CD4-positive, alpha-beta T cell treated with Interleukin-6 at 100 ng/mL for 8 hours (primary cell): ENCODE results near the gene CCNL2.
A peak's percentile ranks its signal among the peaks of the same experiment; 100 is the strongest.
"Not testable (repeated sequence)": the region's sequence is repeated elsewhere in the genome, so short reads cannot be mapped to it uniquely, and the experiment has no call there.

ENCODE experiments used
- DNase-seq: peaks from one replicate; pipeline ENCODE4 v3.0.0-alpha.2; 2020; ENCODE audit warnings: mixed read lengths, low spot score

Gene CCNL2

DNA sequence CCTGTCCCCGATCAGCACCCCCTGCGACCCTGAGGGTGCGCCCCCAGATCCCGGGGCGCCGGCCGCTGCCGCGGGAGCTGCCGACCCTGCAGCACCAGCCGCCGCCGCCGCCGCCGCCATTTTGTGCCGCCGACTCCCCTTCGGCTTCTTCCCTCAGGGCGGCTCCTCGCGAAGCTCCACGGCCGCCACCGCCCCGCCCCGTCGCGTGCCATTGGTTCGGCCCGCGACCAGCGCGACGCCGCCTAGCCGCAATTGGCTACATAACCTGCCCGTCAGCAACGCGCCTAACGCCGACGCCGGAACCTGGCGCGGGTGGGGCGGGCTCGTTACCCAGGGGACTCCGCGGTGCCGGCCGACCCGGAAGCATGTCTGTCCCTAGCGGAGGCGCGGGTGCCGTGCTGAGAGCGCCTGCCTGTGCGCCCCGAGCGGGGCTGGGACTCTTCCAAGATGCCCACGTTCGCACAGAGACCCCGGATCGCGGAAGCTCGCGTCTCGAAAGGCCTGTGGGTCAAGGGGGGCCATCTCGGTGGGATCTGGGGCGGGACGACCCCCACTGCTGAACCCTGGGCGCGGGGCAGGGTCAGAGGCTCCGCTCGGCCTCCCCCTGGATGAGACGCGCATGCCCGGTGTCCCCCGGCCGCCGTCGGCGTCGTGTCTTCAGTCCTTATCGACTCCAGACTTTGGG is at the start of gene CCNL2:
CCNL2 (minus strand) TSS at position 149 of the 685 bp plus-strand sequence; CDS start at position 120, 29 bp downstream.
- DNase-seq, result peak; percentile 99

- not testable (repeated sequence) for DNase-seq
Measured at GRCh38 chr1:1446631-1447030, 47.5 kb upstream of the CCNL2 start.

DNA sequence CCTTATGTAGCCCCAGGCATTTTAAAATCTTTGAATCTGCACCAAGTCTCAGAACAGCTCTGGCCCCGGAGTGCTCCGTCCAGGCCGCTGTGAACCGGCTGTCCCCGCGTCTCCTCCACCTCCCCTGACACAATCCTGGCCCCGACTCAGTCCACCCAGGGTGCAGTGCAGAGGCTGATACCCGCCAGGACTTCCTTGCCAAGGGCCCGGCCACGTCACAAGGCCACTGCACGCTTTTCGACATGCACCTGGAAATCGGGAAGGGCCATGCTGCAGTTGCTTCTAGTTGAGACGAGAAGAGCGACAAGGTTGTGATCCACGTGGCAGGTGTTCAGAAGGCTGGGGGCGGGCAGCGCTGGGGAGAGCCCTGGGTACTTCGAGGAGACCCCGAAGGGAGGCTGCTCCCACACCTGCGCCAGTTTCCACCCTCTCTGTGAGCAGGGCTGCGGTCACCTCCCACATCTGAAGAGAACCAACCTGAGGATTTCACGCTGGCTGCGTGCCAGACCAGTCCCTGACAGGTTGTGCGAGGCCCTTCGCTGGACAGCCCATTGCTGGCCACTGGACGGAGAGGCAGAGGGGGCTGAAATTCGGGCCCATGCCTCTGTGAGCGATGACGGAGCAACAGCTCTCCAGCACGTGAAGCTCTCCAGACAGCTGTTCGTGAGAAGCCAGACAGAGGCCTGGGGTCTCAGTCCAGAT is 43.1 kb upstream of the CCNL2 start:
- no peak for DNase-seq

- peak; percentile 41 for DNase-seq
Measured at GRCh38 chr1:1441002-1441888, 42.1 kb upstream of the CCNL2 start.

GRCh38 chr1:1440262-1441001 is 41.3 kb upstream of the CCNL2 start:
- DNase-seq, result no peak

- no peak for DNase-seq
Measured at GRCh38 chr1:1439546-1440261, 40.6 kb upstream of the CCNL2 start.

DNA sequence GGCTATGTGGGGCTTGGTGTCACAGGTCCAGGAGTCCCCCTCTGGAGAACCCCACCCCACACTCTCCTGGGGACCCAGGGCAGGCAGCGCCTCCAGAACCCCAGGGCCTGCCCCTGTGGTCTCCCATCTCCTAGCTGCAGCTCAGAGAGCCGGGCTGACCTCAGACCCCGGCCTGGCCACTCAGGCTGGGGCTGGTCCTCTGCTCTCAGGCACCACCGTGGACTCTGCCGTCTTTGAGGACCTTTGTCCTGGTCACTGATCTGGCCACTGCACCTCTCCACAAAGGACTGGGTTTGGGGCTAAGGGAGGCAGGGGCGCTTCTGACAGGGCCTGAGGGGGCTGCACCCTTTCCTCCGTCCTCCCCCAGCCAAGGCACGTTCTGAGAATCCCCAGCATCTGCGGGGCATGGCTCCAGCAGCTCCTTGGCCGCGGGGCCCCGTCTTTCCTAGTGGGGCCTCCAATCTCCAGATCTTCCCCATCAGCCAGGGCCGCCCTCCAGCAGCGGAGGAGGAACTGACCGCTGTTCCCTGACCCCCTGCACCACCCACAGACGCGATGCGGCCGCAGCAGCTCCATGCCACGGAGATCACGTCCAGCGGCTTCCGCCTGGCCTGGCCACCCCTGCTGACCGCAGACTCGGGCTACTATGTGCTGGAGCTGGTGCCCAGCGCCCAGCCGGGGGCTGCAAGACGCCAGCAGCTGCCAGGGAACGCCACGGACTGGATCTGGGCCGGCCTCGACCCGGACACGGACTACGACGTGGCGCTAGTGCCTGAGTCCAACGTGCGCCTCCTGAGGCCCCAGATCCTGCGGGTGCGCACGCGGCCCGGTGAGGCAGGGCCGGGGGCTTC is 39.6 kb upstream of the CCNL2 start:
- DNase-seq, result no peak

DNA sequence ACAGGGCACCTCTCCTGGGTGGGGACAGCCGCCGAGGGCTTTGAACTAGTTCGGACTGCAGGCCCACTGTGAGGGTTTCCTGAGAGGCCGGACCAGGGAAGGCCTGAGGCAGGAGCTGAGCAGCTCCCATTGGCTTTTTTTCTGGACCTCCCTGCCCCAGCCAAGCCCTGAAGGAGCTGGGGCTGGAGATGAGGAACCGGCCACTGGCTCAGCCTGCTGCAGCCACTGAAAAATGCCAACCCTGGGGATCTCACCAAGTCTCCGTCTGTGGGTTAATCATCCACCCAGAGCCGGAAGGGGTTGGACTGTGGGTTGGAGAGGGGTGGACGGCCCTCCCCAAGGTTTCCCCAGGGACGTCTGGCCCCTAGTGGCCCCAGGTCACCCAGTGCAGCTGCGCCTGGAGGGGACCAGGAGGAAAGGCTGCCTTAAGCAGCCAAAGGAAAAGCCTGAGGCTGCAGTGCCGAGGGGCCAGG is 38.8 kb upstream of the CCNL2 start:
- DNase-seq, result no peak

GRCh38 chr1:1437033-1437903 is 38.1 kb upstream of the CCNL2 start:
- no peak for DNase-seq

DNA sequence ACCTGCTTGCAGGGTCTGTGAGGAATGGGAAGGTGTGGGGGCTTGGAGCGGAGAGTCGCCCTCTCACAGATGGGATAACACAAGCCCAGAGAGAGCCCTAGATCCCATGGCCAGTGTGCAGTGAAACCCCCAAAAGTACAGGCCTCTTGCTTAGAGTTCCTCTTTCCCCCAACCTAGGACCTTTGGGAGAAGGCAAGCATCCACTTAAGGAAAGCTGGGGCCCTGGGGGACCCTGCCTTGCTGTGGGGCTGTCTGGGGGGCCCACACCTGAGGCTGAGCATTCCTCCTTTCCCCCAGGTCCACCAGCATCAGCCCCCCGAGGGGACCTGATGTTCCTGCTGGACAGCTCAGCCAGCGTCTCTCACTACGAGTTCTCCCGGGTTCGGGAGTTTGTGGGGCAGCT is 37.5 kb upstream of the CCNL2 start:
- no peak for DNase-seq

GRCh38 chr1:1435911-1436629 is 36.9 kb upstream of the CCNL2 start:
- no peak for DNase-seq

DNA sequence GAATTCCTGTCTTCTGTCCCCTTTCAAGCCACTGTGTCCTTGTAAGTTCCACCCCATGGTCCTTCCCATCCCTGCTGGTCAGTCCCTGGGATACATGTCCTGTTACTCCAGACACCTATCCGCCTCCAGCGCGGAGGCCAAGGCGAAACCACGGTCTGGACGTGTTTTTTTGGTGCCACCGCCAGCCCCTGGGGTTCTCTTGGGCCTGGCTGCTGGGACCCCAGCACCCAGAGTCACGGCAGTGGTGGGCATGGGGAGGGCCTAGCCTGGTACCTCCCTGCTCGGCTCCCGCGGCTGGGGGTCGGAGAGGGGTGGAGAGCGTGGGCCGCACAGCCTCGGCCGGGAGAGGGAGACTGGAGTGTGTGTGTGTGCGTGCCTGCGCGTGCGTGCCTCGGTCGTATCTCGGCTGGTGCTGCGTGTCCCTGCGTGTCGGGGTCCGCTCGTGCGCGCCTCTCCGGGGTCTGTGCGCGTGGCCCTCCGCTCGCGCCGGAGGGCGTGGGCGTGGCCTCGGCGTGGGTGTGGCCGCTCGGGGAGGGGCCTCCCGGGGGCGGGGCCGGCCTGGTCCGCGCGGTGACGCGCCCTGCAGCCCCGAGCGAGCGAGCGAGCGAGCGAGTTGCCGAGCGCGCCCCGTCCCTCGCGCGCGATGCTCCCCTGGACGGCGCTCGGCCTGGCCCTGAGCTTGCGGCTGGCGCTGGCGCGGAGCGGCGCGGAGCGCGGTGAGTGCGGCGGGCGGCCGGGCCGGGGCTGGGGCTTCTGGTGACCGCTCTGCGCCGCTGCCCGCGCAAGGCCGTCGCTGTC is 36.2 kb upstream of the CCNL2 start, which contains the start of gene VWA1:
VWA1 (plus strand) TSS at position 585 of the 798 bp plus-strand sequence; CDS start at position 644, 59 bp downstream.
- peak; percentile 34 for DNase-seq

DNA sequence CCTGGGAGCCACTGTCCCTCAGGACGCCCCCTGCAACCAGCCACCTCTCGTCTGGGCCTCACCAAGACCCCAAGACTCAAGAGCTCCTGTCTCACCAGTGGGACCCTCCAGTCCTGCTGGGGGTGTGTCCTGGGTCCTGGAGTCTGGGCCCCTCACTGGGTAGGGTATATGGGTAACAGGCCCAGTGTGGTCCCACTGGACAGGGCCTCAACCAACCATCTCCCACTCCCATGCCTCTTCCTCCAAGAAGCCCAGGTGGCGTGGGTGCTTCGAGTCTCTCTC is 35.6 kb upstream of the CCNL2 start:
- DNase-seq, result no peak

DNA sequence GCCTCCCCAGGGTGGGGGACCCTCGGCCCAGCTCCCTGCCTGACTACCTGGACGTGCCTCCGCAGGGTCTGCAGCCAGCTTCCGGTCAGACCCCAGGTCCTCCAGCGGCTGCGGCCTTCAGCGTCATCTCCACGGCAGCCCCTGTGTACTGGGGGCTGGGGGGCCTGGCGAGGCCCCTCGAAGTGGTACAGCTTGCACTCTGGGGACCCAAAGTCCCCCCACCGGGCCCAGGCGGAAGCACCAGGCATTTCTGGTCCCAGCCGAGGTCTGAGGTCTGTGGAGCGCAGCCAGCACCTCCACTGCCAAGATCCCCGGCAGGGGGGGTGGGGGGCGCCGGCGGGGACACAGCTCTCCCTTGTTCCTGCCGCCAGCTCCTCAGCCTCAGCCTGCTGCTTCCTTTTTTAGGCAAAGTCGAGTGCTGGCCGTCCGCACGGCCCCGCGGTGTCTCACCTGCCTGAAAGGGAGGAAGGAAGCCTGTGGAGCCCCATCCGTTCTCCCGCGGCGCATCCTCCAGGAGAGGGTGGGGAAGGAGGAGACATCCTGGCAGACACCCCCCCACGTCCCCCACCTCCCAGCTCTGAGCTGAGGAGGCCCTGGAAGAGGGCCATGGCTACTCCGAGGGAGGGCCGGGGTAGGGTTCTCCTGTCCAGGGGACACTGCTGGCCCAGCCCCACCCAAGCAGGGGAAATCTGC is 35.1 kb upstream of the CCNL2 start:
- no peak for DNase-seq

DNA sequence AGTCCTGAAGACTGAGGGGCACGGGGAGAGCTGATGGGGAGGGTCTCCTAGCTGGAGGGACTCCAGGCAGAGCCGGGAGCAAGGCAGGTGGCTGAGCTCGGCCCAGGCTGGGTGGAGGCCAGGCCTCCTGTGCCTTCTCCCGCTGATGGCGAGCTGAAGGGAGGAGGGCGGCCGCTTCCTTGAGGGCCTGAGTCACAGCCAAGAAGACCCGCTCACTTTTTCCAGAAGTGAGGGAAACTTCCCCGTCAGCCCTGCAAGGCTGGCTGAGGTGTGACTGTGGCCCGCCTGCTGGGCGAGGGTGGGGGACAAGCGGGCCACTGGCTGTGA is 34.6 kb upstream of the CCNL2 start:
- no peak for DNase-seq

GRCh38 chr1:1432951-1433803 is 34.0 kb upstream of the CCNL2 start:
- no peak for DNase-seq
